Nephron progenitor cell (in vitro differentiated cells): ENCODE measurements around the gene CDH20.

Source experiments
- DNase-seq: peaks from one replicate; pipeline ENCODE4 v3.0.0; 2021
- H3K27ac Mint-ChIP-seq: 2 replicates; pipeline ENCODE4 v1.8.0; 2021; ENCODE audit warnings: mild to moderate bottlenecking, moderate library complexity, mixed read lengths
- H3K27me3 Mint-ChIP-seq: 2 replicates; pipeline ENCODE4 v1.8.0; 2021; ENCODE audit warnings: mild to moderate bottlenecking, low read depth, mixed read lengths; ENCODE audit not compliant: poor library complexity
- H3K36me3 Mint-ChIP-seq: 2 replicates; pipeline ENCODE4 v1.8.0; 2021; ENCODE audit warnings: low read depth, mixed read lengths
- H3K4me1 Mint-ChIP-seq: 2 replicates; pipeline ENCODE4 v1.8.0; 2021; ENCODE audit warnings: mixed read lengths
- H3K4me3 Mint-ChIP-seq: 2 replicates; pipeline ENCODE4 v1.8.0; 2021; ENCODE audit warnings: mild to moderate bottlenecking, moderate library complexity, mixed read lengths
- H3K9me3 Mint-ChIP-seq: 2 replicates; pipeline ENCODE4 v1.8.0; 2021; ENCODE audit warnings: mild to moderate bottlenecking, moderate library complexity, mixed read lengths
- TF ChIP-seq, protein P1 (sequence below): fragments of 200-600 bp; sonication (generic); IDR thresholded peaks from 2 replicates; pipeline ENCODE4 v1.5.0; 2021; ENCODE audit warnings: antibody characterized with exemption

CDH20 gene

DNA sequence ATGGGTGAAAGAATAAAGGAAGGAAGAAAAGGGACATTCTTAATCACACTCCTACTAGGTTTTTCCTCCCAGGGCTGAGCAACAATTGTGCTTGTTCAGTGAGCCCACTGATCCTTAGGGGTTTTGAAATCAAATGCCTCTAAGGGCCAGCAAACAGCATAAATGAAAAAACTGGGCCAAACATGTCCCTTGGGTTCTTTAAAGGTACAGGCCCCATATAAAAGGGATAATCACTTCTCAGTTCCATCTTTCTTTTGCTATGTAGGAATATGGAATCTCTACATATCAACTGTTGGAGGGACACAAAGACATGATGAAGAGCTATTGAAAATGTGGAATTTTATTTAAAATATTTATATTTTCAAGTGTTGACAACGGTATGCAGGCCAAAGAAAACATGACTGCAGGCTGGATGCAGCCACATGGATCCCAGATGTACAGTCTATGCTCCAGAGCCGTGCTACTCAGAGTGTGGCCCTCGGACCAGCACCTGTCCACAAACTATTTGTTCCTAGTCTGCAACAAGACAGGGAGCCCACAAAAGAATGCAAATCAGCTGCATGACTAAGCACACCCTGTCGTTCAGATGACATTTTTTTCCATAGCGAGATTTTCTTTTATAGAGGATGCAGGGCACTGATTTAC is 110.0 kb downstream of the CDH20 start:
- Mint-ChIP-seq H3K27ac (no peak overlapping the region), H3K36me3 (no peaks in the 10 kb centered on the region), H3K9me3 (peaks cover 4% of the 10 kb centered on the region), H3K4me1 (peaks cover 8% of the 10 kb centered on the region), H3K4me3 (no peak overlapping the region), H3K27me3 (peaks cover 2% of the 10 kb centered on the region)
- DNase-seq = no peak
- TF ChIP-seq, protein P1, sequence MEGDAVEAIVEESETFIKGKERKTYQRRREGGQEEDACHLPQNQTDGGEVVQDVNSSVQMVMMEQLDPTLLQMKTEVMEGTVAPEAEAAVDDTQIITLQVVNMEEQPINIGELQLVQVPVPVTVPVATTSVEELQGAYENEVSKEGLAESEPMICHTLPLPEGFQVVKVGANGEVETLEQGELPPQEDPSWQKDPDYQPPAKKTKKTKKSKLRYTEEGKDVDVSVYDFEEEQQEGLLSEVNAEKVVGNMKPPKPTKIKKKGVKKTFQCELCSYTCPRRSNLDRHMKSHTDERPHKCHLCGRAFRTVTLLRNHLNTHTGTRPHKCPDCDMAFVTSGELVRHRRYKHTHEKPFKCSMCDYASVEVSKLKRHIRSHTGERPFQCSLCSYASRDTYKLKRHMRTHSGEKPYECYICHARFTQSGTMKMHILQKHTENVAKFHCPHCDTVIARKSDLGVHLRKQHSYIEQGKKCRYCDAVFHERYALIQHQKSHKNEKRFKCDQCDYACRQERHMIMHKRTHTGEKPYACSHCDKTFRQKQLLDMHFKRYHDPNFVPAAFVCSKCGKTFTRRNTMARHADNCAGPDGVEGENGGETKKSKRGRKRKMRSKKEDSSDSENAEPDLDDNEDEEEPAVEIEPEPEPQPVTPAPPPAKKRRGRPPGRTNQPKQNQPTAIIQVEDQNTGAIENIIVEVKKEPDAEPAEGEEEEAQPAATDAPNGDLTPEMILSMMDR = no peak

DNA sequence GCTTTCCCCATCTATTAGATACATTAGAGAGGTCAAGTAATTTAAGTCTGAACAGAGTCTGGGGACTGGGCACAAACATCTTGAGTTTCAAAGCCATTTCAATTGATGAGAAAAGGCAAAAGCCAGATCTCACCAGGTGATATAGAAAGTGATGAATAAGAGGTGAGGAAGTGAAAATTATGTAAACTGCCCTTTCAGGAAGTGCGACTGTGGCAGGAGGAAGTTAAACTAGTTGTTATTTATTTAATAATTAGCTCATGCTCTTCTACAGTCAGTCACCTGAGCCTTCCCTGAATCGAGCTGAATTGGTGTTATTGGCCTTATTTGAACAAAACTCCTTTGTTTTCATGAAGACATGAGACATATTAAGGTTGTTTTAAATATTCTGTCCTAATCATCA is 115.1 kb downstream of the CDH20 start:
- H3K9me3 Mint-ChIP-seq = peaks cover 4% of the 10 kb centered on the region
- H3K27me3 Mint-ChIP-seq = peaks cover 2% of the 10 kb centered on the region
- TF ChIP-seq, protein P1 = no peak
- no peaks in the 10 kb centered on the region for H3K4me1 Mint-ChIP-seq
- no peaks in the 10 kb centered on the region for H3K36me3 Mint-ChIP-seq
- H3K4me3 Mint-ChIP-seq = no peak overlapping the region
- DNase-seq = no peak
- no peak overlapping the region for H3K27ac Mint-ChIP-seq

DNA sequence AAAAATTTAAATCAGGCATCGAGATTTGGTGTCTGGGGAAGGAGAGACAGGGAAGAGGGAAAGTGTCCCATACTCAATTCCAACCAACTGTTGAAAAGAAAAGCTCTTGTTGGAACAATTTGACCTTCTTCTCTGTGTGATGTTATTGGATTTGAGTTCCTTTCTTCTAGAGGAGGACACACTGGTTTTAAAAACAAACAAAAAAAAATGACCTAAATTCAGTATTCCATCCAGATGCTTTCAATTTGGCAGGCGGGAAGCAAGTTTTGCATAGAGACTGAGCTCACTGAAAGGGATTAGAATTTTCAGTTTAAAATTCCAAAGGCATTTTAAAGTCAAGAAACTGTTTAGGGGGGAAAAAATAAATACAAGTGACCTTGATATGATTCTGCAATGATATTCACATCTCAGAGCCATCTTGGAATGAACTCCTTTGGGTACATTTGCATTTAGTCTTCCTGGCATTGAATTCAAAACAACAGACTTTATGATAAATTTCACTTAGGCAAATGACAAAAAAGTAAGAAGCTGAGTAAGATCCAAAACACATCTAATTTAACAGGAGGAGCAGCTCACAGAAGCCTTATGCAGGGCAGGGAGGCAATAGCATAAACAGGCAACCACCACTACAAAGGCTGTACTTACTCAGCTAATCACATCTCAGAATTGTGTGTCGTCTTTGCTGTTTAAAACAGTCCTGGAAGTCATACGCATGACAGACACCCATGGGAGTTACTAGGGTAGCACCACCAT is 126.8 kb downstream of the CDH20 start:
- H3K27me3 Mint-ChIP-seq = peaks cover 5% of the 10 kb centered on the region
- no peaks in the 10 kb centered on the region for H3K9me3 Mint-ChIP-seq

DNA sequence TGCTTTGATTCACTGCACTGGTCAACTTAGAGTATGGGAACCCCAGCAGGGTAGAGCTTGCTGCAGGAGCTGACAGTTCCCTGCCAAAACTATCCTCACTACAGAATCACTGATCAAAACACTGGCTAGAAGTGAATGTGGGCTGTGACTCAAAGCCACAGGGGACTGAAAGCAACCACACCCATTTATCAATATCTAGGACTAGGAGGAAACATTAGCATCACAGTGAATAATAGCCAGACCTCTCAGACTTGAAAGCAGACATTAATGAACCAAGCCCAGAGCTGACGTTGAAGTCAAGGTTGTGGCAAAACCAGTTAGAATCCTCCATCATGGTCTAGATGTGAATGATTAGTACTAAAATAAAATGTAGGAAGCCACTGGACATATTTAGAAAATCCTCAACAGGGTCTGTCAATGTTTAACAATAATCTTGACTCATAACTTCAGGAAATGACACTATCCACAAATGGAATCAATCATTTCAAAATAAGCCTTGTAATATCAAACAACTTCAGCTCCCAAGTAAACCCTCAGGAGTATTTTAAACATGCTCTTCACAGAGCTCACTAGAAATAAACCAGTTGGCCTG is 131.4 kb downstream of the CDH20 start:
- H3K36me3 Mint-ChIP-seq = no peaks in the 10 kb centered on the region

More for the DNA sequence above, 126.8 kb downstream of the CDH20 start:
- DNase-seq = no peak
- Mint-ChIP-seq H3K4me1 (peaks cover 4% of the 10 kb centered on the region), H3K27ac (no peak overlapping the region), H3K4me3 (no peak overlapping the region), H3K36me3 (no peaks in the 10 kb centered on the region)
- TF ChIP-seq, protein P1 = no peak

DNA sequence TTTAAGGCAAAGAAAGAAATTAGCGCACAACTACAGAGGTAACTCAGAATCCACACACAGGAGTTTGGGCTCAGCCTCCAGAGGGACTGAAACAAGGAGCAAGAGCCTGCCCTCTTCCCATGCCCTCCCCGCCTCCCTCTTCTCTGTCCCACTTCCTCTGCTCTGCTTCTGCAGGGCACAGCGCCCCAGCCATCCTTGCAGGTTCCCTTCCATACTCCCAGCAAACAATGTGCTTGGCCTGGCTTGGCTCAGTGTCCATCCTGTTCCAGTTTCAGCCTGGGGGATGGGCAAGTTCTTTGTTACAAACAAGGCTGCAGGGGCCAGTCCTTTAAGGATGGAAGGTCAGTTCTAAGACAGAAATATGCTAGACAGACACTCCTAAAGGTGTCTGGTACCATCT is 133.5 kb downstream of the CDH20 start:
- Mint-ChIP-seq H3K36me3 (no peaks in the 10 kb centered on the region), H3K4me1 (peaks cover 22% of the 10 kb centered on the region), H3K4me3 (no peak overlapping the region), H3K27ac (peak overlapping the region; percentile 71), H3K9me3 (no peaks in the 10 kb centered on the region), H3K27me3 (no peaks in the 10 kb centered on the region)
- DNase-seq = no peak
- TF ChIP-seq, protein P1 = no peak

More for the DNA sequence above, 131.4 kb downstream of the CDH20 start:
- Mint-ChIP-seq H3K9me3 (no peaks in the 10 kb centered on the region), H3K4me3 (no peak overlapping the region), H3K27me3 (no peaks in the 10 kb centered on the region), H3K4me1 (peaks cover 3% of the 10 kb centered on the region), H3K27ac (no peak overlapping the region)
- TF ChIP-seq, protein P1 = no peak
- DNase-seq = no peak
